Upper lobe of left lung (tissue), 4 donors: ENCODE measurements around the gene BTBD9.

Experiments
- POLR2AphosphoS5 ChIP-seq, 2 donors: sonication (generic); formaldehyde crosslinking; IDR thresholded peaks; one replicate each; pipeline ENCODE4 v1.5.1; 2017; ENCODE audit warnings: antibody characterized with exemption in 2 of 2
- TF ChIP-seq, protein P1 (sequence below), 6 experiments: fragments of 450-650 bp in 4 of 6; fragments of 200-600 bp in 2 of 6; sonication (generic) in 2 of 6; IDR thresholded peaks; one replicate each; pipeline ENCODE4 v1.5.1; 2016 to 2019; ENCODE audit warnings: antibody characterized with exemption in 6 of 6

DNA sequence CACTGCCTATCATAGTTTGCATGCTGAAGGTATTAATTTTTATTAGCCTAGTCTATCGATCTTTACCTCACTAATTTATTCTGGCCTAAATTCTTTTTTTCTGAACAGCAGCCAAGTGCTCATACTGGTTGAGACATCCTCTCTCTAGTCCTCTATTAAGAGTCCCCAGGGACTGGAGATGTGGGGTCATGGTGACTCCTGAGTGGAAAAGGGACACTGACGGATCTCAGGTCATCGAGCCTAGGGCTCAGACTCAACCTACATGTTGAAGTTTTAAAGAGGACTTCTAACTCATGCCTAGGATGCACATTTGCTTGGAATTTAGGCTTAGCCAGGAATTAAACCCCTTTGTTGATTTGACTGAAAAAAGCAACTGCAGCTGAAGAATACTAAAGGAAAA is 378.1 kb downstream of the BTBD9 start:
- TF ChIP-seq, protein P1, sequence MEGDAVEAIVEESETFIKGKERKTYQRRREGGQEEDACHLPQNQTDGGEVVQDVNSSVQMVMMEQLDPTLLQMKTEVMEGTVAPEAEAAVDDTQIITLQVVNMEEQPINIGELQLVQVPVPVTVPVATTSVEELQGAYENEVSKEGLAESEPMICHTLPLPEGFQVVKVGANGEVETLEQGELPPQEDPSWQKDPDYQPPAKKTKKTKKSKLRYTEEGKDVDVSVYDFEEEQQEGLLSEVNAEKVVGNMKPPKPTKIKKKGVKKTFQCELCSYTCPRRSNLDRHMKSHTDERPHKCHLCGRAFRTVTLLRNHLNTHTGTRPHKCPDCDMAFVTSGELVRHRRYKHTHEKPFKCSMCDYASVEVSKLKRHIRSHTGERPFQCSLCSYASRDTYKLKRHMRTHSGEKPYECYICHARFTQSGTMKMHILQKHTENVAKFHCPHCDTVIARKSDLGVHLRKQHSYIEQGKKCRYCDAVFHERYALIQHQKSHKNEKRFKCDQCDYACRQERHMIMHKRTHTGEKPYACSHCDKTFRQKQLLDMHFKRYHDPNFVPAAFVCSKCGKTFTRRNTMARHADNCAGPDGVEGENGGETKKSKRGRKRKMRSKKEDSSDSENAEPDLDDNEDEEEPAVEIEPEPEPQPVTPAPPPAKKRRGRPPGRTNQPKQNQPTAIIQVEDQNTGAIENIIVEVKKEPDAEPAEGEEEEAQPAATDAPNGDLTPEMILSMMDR (IDR thresholded peaks at IDR 0.05): no peak
- no peak for TF ChIP-seq POLR2AphosphoS5 (IDR thresholded peaks at IDR 0.05)
